C1 segment of cervical spinal cord (tissue), 14 donors: ENCODE data around the gene AMH.

Experiments used
- DNase-seq, 14 donors: peaks; one replicate each; lab custom pipeline; 2025; lab: John Stamatoyannopoulos, UW

Gene AMH

DNA sequence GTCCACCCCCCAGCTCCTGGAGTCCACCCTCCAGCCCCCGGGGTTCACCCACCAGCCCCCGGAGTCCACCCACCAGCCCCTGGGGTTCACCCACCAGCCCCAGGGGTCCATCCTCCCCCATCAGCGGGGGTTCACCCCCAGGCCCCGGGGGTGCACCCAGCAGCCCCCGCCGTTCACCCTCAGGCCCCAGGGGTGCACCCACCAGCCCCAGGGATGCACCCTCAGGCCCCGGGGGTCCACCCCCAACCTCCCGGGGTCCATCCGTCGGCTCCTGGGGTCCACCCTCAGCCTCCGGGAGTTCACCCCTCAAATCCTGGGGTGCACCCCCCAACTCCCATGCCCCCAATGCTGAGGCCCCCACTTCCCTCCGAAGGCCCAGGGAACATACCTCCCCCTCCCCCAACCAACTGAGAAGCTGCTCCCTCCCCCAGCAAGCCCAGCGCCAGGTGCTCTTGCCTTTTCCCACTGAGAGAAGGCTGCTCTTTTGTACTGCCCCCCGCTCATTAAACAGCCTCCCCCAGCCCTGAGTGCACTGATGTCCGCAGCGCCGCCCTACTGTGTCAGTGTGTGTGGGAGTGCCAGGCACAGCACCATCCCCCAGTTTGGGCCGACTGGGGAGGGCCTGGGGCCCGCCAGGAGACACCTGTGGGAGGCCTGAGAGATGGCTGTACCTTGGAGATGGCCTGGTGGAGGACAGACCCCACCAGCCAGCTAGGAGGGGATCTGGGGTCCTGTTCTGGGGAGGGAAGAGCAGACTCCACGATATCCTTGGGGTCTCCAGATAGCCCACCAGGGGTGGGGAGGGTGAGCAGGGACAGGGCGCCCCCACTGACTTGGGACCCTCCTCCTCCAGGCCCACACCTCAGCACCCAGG lies 750 bp upstream of the AMH start:
- DNase-seq, result no peak

DNA sequence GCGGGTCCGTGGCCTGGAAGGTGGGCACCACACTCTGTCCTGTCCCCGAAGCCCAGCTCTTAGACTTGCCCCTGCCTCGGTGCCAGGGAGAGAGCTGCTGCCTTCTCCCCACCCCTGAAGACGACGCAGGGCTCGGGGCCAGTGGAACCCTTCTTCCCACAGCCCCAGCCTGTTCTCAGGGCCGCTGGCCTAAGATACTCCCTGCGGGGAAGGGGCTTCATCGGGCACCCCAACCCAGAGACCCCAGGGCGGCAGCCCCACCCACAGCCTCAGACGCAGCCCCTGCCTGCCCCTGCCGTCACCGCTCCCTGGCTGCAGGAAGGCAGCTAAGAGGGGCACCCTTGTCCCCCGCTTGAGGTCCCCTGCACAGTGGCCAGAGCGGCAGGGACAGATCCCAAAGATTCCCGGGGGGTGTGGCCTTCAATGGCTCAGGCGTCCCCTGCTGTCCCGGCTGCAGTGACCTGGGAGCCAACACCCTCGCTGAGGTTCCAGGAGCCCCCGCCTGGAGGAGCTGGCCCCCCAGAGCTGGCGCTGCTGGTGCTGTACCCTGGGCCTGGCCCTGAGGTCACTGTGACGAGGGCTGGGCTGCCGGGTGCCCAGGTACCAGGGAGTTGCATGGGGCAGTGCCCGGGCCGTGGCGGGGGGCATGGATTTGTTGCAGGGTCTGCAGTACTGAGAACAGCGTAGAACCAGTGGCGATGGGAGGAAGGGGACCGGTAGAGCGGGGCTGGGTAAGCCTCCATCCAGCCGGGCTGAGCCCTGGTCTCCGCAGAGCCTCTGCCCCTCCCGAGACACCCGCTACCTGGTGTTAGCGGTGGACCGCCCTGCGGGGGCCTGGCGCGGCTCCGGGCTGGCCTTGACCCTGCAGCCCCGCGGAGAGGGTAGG lies 1.0 kb downstream of the AMH start:
- no peak for DNase-seq

DNA sequence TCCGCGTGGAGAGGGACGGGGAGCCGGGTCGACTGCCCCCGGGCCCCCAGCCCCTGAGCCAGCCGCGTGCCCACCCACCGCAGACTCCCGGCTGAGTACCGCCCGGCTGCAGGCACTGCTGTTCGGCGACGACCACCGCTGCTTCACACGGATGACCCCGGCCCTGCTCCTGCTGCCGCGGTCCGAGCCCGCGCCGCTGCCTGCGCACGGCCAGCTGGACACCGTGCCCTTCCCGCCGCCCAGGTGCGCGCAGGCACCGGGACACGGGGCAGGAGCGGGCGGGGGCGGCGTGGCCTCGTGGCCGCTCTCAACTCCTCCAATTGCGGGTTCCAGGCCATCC lies 1.6 kb downstream of the AMH start:
- DNase-seq, result no peak

GRCh38 chr19:2251106-2252054 lies 2.3 kb downstream of the AMH start:
- DNase-seq, result no peak

DNA sequence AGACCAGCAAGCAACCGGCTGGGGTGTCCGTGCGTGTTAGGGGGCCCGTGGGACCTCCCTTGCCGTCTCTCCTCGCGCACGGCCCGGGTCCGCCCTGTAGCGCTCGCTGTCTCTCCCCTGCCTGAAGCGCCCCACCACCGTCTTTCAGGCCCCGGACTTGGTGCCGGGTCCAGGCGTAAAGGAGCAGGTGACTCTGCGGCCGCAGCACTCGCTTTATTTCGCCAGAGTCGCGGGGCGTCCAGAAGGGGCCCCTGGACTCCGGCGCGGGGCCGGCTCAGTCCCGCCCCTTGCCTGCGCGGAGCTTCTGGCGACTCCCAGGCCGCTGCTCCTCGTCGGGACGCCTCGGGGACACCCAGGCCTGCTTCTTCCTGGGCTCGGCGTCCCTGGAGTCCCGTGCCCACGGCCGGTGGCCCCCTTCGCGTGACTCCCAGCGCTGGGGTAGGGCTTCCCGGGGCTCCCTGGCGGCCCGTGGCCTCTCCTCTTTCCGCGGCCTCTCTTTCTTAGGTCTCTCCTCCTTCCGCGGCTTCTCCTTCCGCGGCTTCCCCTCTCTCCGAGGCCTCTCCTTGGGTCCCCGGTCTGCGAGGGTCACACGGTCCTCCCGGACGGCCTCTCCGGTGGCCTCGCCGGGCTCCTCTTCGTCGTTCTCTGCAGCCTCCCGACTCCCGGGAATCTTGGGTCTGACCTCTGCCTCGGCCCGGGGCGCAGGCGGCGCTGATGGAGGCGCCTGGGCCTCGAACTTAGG lies 3.1 kb downstream of the AMH start:
- no peak for DNase-seq

GRCh38 chr19:2252797-2253105 lies 3.6 kb downstream of the AMH start:
- DNase-seq, result no peak

DNA sequence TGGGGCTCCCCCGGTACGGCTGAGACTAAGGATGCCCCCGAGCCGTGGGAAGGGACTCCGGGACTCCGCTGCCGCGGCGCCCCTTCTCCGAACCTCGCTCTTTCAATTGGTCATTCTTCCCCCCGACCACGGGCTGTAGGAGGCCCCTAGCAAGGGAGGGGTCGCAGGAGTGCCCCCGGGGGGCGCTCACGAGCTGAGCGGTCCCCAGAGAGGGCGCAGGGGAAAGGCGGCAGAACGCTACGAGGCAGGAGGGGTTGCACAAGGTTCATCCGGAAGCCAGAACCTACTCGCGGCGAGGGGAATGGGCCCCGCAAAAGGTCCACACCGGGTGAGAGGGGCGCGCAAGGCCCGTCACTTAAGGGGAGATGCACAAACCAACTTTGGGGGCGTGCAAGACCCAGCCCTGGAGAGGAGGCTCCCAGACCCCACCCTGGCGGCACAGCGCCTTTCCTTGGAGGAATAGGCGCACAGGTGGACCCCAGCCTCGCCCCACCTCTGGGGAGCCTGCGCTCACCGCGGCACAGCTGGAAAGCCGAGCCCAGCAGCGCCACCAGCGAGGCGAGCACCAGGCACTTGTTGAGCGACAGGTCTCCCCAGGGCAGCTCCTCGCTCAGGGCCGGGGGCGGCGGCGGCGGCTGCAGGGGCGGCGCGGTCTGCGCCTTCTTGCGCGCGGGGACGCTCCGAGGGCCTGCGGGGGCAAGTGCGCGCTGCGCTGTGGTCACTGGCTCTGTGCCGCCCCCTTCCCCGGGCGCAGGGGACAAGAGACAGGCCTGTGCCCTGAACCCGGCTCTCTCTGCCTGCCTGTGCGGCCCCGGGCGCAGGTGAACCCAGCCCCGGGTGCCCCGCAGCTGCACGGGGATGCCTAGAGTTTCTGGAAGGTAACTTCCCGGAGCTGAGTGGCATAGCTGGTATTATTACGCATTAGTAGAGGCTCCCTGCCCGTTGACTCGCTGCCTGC lies 4.3 kb downstream of the AMH start:
- DNase-seq, result no peak

GRCh38 chr19:2254064-2254872 lies 5.1 kb downstream of the AMH start:
- no peak for DNase-seq

GRCh38 chr19:2255112-2255845 lies 6.2 kb downstream of the AMH start:
- no peak for DNase-seq

GRCh38 chr19:2255982-2256685 lies 7.0 kb downstream of the AMH start, which contains the start of gene JSRP1:
TSS of gene JSRP1 (minus strand) at chr19:2256417. CDS start at chr19:2255314, 1,103 bp downstream.
- DNase-seq, result no peak

GRCh38 chr19:2259336-2259735 lies 10.2 kb downstream of the AMH start:
- no peak for DNase-seq

GRCh38 chr19:2260341-2260805 lies 11.2 kb downstream of the AMH start:
- no peak for DNase-seq

DNA sequence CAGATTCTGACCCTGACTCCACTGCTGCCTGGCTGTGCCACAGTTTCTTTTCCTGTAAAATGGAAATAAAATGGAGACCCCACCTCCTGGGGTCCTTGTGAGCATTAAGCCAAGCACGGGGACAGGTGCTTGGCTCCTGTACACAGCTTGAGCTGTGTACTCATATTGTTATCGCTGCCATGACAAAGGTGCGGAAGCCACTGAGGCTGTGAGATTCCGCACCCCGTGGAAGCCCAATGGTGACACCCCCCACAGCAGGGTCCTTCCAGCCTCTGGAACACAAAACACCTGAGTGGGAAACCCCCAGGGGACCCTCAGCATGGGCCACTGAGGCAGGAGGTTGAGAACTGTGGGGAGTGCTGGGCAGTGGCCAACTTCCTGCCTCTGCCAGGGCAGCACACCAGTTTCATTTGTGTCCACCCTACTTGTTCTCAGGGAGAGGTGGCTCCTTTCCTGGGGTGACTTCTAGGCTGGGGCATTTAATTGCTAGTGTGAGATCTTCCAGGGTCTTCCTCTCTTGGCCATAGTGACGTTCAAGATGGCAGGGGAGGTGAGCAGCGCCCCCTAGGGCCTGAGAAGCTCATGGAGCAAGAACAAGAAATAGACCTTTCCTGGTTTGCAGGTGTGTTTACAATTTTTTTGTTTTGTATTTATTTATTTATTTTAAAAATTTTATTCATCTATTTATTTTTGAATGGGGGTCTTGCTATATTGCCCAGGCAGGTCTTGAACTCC lies 12.5 kb downstream of the AMH start:
- DNase-seq, result peak in 1 of 14 donors; percentile 4

DNA sequence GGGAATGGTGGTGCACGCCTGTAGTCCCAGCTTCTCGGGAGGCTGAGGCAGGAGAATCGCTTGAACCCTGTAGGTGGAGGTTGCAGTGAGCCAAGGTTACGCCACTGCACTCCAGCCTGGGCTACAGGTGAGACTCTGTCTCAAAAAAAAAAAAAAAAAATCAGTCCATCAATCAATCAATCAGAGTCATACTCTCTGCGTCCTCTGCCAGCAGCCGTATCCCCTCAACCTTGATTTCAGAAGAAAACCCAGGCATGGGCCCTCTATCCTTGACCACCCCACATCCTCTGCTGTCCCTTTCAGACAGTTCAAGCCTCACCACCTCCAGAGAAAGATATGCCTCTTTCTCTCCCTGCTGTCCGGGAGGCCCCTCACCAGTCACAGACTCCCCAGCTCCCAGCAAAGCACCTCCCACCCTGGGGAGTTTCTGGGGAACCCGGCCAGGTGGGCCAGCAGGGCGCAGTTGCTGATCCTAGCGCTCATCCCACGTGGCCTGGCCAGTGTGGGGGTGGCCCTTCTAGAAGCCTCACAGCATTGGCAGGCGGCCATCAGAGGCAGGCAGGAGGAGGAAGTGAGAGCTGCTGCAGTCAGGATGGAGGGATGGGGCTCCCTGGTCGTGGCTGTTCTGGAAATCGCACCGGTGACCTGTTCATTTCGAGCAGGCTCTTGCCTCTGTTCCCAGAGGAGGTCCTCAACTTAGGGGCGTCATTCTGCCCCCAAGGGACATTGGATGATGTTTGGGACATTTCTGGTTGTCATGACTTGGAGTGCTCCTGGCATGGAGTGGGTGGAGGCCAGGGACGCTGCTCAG lies 17.3 kb downstream of the AMH start:
- peak in 13 of 14 donors; percentile 15 to 79 (median 66) for DNase-seq

- no peak for DNase-seq
Observed at GRCh38 chr19:2268480-2268830, 19.3 kb downstream of the AMH start.

- no peak for DNase-seq
Observed at GRCh38 chr19:2268861-2269243, 19.7 kb downstream of the AMH start.
